Endothelial cell of umbilical vein (primary cell): Measurements from ENCODE around the gene SBK1. TPM values are rescaled to one million over a fixed set of nuclear protein-coding genes. Genes with fewer than 3 reads are reported as not detected.

Experiments
- BruUV-seq: library from RNA; stranded (reverse); fragments of 400-500 nt; replicated peaks from 2 replicates; lab custom pipeline; 2021; lab: Mats Ljungman, UMichigan
- CTCF ChIA-PET: fragments of 300-600, 350-600 bp; sonication (Branson Sonifier 250); formaldehyde crosslinking; loops from one replicate; lab custom pipeline; 2021; ENCODE audit warnings: antibody characterized with exemption, inconsistent platforms; lab: Charles Lee
- POLR2A ChIA-PET: fragments of 300-600, 350-600 bp; sonication (Branson Sonifier 250); formaldehyde crosslinking; loops from one replicate; lab custom pipeline; 2021; ENCODE audit warnings: antibody characterized with exemption, inconsistent platforms; lab: Charles Lee
- DNase-seq: peaks from one replicate; pipeline ENCODE4 v3.0.0-alpha.2; 2011; ENCODE audit warnings: low read depth, low spot score
- FAIRE-seq: peaks from 2 replicates; lab custom pipeline; 2011; peaks lifted over from hg19 to GRCh38; lab: Jason Lieb, UNC
- H2AFZ ChIP-seq: 2 replicates; pipeline ENCODE4 v1.6.0; 2012; ENCODE audit warnings: low read depth, low read length, control low read depth, inconsistent platforms
- H3K27ac ChIP-seq: 2 replicates; pipeline ENCODE4 v1.5.1; 2011; ENCODE audit warnings: low read depth, mild to moderate bottlenecking, control low read depth, low read length, moderate library complexity; ENCODE audit not compliant: insufficient read depth
- H3K27me3 ChIP-seq, 2 experiments: 2 replicates each; pipeline versions ENCODE4 v1.6.0 to v1.6.1; 2011; ENCODE audit warnings: low read length in 2 of 2, mixed read lengths in 1 of 2; ENCODE audit not compliant: control insufficient read depth in 2 of 2, insufficient read depth in 2 of 2
- H3K36me3 ChIP-seq, 2 experiments: 2 replicates in 1 of 2; 3 replicates in 1 of 2; pipeline ENCODE4 v1.5.1; 2011; ENCODE audit warnings: low read length in 2 of 2, mild to moderate bottlenecking in 1 of 2, moderate library complexity in 1 of 2; ENCODE audit not compliant: control insufficient read depth in 2 of 2, insufficient read depth in 2 of 2; ENCODE audit errors: extremely low read depth in 1 of 2
- H3K4me1 ChIP-seq: 3 replicates; pipeline ENCODE4 v1.5.1; 2011; ENCODE audit warnings: mild to moderate bottlenecking, low read length; ENCODE audit not compliant: control insufficient read depth, insufficient read depth; ENCODE audit errors: extremely low read depth
- H3K4me2 ChIP-seq: 2 replicates; pipeline ENCODE4 v1.6.1; 2011; ENCODE audit warnings: low read length, control low read depth, mixed read lengths; ENCODE audit not compliant: insufficient read depth
- H3K4me3 ChIP-seq, 3 experiments: fragments of 200-600 bp in 1 of 3; sonication (generic), shearing (Covaris generic) in 1 of 3; replicated peaks in 1 of 3; 2 replicates each; pipeline ENCODE4 v1.5.1; 2011 to 2016; ENCODE audit warnings: control low read depth in 3 of 3, low read length in 3 of 3, mild to moderate bottlenecking in 2 of 3, inconsistent platforms in 1 of 3, low read depth in 1 of 3, moderate library complexity in 1 of 3; ENCODE audit not compliant: insufficient read depth in 1 of 3
- H3K79me2 ChIP-seq: 2 replicates; pipeline ENCODE4 v1.6.0; 2012; ENCODE audit warnings: low read length, inconsistent platforms; ENCODE audit not compliant: control insufficient read depth, insufficient read depth
- H3K9ac ChIP-seq: replicated peaks from 2 replicates; pipeline ENCODE3; 2011; ENCODE audit warnings: low read length, control low read depth; ENCODE audit not compliant: insufficient read depth; ENCODE audit errors: extremely low read depth
- H3K9me1 ChIP-seq: replicated peaks from 3 replicates; pipeline ENCODE4 v1.6.0; 2011; ENCODE audit warnings: mild to moderate bottlenecking, low read length; ENCODE audit not compliant: control insufficient read depth, insufficient read depth; ENCODE audit errors: extremely low read depth
- H3K9me3 ChIP-seq: replicated peaks from 2 replicates; pipeline ENCODE4 v1.5.1; 2012; ENCODE audit warnings: low read length, inconsistent platforms; ENCODE audit not compliant: control insufficient read depth, insufficient read depth
- H4K20me1 ChIP-seq: replicated peaks from 2 replicates; pipeline ENCODE3; 2011; ENCODE audit warnings: mild to moderate bottlenecking, low read length; ENCODE audit not compliant: control insufficient read depth, insufficient read depth; ENCODE audit errors: extremely low read depth
- EZH2 ChIP-seq: IDR thresholded peaks from 2 replicates; pipeline ENCODE4 v1.6.1; 2012; ENCODE audit warnings: borderline replicate concordance, low read depth, mild to moderate bottlenecking, moderate library complexity, low read length, inconsistent platforms; ENCODE audit not compliant: severe bottlenecking
- FOS ChIP-seq: IDR thresholded peaks from 2 replicates; pipeline ENCODE4 v1.6.1; 2011; ENCODE audit warnings: mild to moderate bottlenecking, low read length, moderate library complexity, borderline replicate concordance; ENCODE audit not compliant: insufficient read depth
- GATA2 ChIP-seq: IDR thresholded peaks from 2 replicates; pipeline ENCODE4 v1.7.0; 2011; ENCODE audit warnings: low read depth, mild to moderate bottlenecking, moderate library complexity, mixed read lengths, low read length; ENCODE audit not compliant: insufficient read length, insufficient read depth
- JUN ChIP-seq: IDR thresholded peaks from 2 replicates; pipeline ENCODE4 v1.6.1; 2011; ENCODE audit warnings: borderline replicate concordance, low read depth; ENCODE audit not compliant: insufficient read length, insufficient read depth
- MAX ChIP-seq: IDR thresholded peaks from 2 replicates; pipeline ENCODE4 v1.6.1; 2011; ENCODE audit not compliant: insufficient read depth, insufficient read length
- MYC ChIP-seq: IDR thresholded peaks from one replicate; pipeline ENCODE4 v1.6.1; 2011; ENCODE audit warnings: mild to moderate bottlenecking, low read depth, low read length
- POLR2A ChIP-seq: IDR thresholded peaks from 2 replicates; pipeline ENCODE4 v1.6.1; 2012; ENCODE audit warnings: low read depth, mild to moderate bottlenecking, control low read depth, low read length
- POLR2AphosphoS5 ChIP-seq: IDR thresholded peaks from 2 replicates; pipeline ENCODE4 v1.6.1; 2012; ENCODE audit warnings: low read depth, mild to moderate bottlenecking, control low read depth, low read length, moderate library complexity; ENCODE audit not compliant: insufficient read depth
- dilution Hi-C: fragments of 300-500 bp; cut with MboI; formaldehyde crosslinking; loops from one replicate; pipeline ENCODE4 v1.15.0; 2019; ENCODE audit warnings: low sequenced_read_pairs; ENCODE audit not compliant: extremely low pct_ligation_motif_present
- intact Hi-C: fragments of 100-400 bp; cut with micrococcal nuclease; formaldehyde crosslinking; loops from one replicate; pipeline ENCODE4 v1.10.0; 2022
- polyA plus RNA-seq, 4 experiments: library from polyadenylated mRNA; depleted of rRNA in 3 of 4; stranded (reverse) in 3 of 4; unstranded in 1 of 4; fragments of >200 nt; gene quantifications; 2 replicates each; pipeline versions ENCODE4 v1.2.1 to v1.2.3, GENCODE V29; 2011 to 2012; ENCODE audit warnings: missing spikeins in 1 of 4
- total RNA-seq: library from RNA; stranded (reverse); gene quantifications from 2 replicates; pipeline ENCODE4 v1.2.3, GENCODE V29; 2021
- TF ChIP-seq, protein P1 (sequence below), 2 donors: IDR thresholded peaks; 1 replicate in 1 of 2; 2 replicates in 1 of 2; pipeline ENCODE4 v1.5.1; 2011; ENCODE audit warnings: low read length in 2 of 2, mild to moderate bottlenecking in 2 of 2, moderate library complexity in 2 of 2, control low read depth in 1 of 2, inconsistent platforms in 1 of 2, low read depth in 1 of 2; ENCODE audit not compliant: insufficient read depth in 1 of 2; ENCODE audit errors: extremely low read depth in 1 of 2

Gene SBK1
- total and polyA plus RNA-seq, 2 donors (not counting 3 experiments of a cell fraction or from before 2014, with no cell fraction given) = 0.19 to 0.51 TPM

GRCh38 chr16:28285649-28286048, 6.7 kb upstream of the SBK1 start:
- dilution Hi-C loops (no loop called here), intact Hi-C loops (no loop called here)
- ChIA-PET POLR2A (no interaction called here), CTCF (no interaction called here)
- no peak overlapping the region for H3K4me3 ChIP-seq
- H3K4me1 ChIP-seq = no peaks in the 10 kb centered on the region
- TF ChIP-seq MYC (no peak), EZH2 (no peak), JUN (no peak), POLR2A (no peak), POLR2AphosphoS5 (no peak), FOS (no peak), GATA2 (no peak), MAX (no peak)
- TF ChIP-seq, protein P1, sequence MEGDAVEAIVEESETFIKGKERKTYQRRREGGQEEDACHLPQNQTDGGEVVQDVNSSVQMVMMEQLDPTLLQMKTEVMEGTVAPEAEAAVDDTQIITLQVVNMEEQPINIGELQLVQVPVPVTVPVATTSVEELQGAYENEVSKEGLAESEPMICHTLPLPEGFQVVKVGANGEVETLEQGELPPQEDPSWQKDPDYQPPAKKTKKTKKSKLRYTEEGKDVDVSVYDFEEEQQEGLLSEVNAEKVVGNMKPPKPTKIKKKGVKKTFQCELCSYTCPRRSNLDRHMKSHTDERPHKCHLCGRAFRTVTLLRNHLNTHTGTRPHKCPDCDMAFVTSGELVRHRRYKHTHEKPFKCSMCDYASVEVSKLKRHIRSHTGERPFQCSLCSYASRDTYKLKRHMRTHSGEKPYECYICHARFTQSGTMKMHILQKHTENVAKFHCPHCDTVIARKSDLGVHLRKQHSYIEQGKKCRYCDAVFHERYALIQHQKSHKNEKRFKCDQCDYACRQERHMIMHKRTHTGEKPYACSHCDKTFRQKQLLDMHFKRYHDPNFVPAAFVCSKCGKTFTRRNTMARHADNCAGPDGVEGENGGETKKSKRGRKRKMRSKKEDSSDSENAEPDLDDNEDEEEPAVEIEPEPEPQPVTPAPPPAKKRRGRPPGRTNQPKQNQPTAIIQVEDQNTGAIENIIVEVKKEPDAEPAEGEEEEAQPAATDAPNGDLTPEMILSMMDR (IDR thresholded peaks at IDR 0.05; ENCODE audit: extremely low read depth in 1 of 2, insufficient read depth in 1 of 2, low read depth in 1 of 2, low read length in 2 of 2) = no peak
- DNase-seq = no peak
- H3K36me3 ChIP-seq = no peaks in the 10 kb centered on the region
- peaks cover 0 to 7% of the 10 kb centered on the region in 2 experiments for H3K27me3 ChIP-seq
- no peak overlapping the region for H3K4me2 ChIP-seq
- no peak overlapping the region for H2AFZ ChIP-seq
- FAIRE-seq = no peak
- H3K9me1 ChIP-seq = no peaks in the 10 kb centered on the region
- no peak overlapping the region for H3K9ac ChIP-seq
- H3K9me3 ChIP-seq = no peaks in the 10 kb centered on the region
- no peaks in the 10 kb centered on the region for H3K79me2 ChIP-seq
- no TSS peak for BruUV-seq
- no peaks in the 10 kb centered on the region for H4K20me1 ChIP-seq
- no peak overlapping the region for H3K27ac ChIP-seq
